DOHH2 (cell line): ENCODE measurements around the gene SIK2.

Experiments used
- H3F3A ChIP-seq: fragments of 200-600 bp; sonication (generic), shearing (Covaris generic); 2 replicates; pipeline ENCODE4 v1.6.0; 2016; ENCODE audit warnings: antibody characterized with exemption, mild to moderate bottlenecking; ENCODE audit not compliant: control insufficient read depth, insufficient read depth
- H3K27ac ChIP-seq: fragments of 200-600 bp; sonication (generic); 2 replicates; pipeline ENCODE4 v1.5.1; 2014; ENCODE audit warnings: low read depth, mild to moderate bottlenecking, low read length, moderate library complexity
- H3K27me3 ChIP-seq: fragments of 200-600 bp; sonication (generic); 2 replicates; pipeline ENCODE4 v1.6.1; 2014; ENCODE audit warnings: mild to moderate bottlenecking, low read length, mixed read lengths; ENCODE audit not compliant: control insufficient read depth
- H3K36me3 ChIP-seq: fragments of 200-600 bp; sonication (generic); 2 replicates; pipeline ENCODE4 v1.6.1; 2014; ENCODE audit warnings: mild to moderate bottlenecking, low read length, moderate library complexity, mixed read lengths; ENCODE audit not compliant: control insufficient read depth
- H3K4me1 ChIP-seq: fragments of 200-600 bp; sonication (generic); 2 replicates; pipeline ENCODE4 v1.6.1; 2014; ENCODE audit warnings: mild to moderate bottlenecking, low read length, mixed read lengths; ENCODE audit not compliant: control insufficient read depth
- H3K4me2 ChIP-seq: fragments of 200-600 bp; sonication (generic); 2 replicates; pipeline ENCODE4 v1.6.0; 2014; ENCODE audit warnings: mild to moderate bottlenecking, low read length, moderate library complexity
- H3K4me3 ChIP-seq: fragments of 200-600 bp; sonication (generic); 2 replicates; pipeline ENCODE4 v1.5.1; 2014; ENCODE audit warnings: mild to moderate bottlenecking, low read length, mixed read lengths
- H3K79me2 ChIP-seq: fragments of 200-600 bp; sonication (generic); 2 replicates; pipeline ENCODE4 v1.6.1; 2014; ENCODE audit warnings: mild to moderate bottlenecking, low read length, mixed read lengths; ENCODE audit not compliant: control insufficient read depth
- H3K9me2 ChIP-seq: fragments of 200-600 bp; sonication (generic); replicated peaks from 2 replicates; pipeline ENCODE4 v1.6.1; 2014; ENCODE audit warnings: mild to moderate bottlenecking, low read length, mixed read lengths; ENCODE audit not compliant: control insufficient read depth
- H3K9me3 ChIP-seq: fragments of 200-600 bp; sonication (generic); 2 replicates; pipeline ENCODE4 v1.6.1; 2014; ENCODE audit warnings: antibody characterized with exemption, low read length, mixed read lengths; ENCODE audit not compliant: control insufficient read depth, insufficient read depth
- H4K20me1 ChIP-seq: fragments of 200-600 bp; sonication (generic); 2 replicates; pipeline ENCODE4 v1.6.0; 2014; ENCODE audit warnings: low read depth, mild to moderate bottlenecking, antibody characterized with exemption, low read length, moderate library complexity; ENCODE audit not compliant: control insufficient read depth, insufficient read depth
- EZH2phosphoT487 ChIP-seq: fragments of 200-600 bp; sonication (generic); IDR thresholded peaks from 2 replicates; pipeline ENCODE4 v1.6.1; 2017; ENCODE audit warnings: borderline replicate concordance, mild to moderate bottlenecking, antibody characterized with exemption, low read length, moderate library complexity, mixed read lengths
- TF ChIP-seq, protein P1 (sequence below): fragments of 200-600 bp; sonication (generic); IDR thresholded peaks from one replicate; pipeline ENCODE4 v1.5.1; 2014; ENCODE audit warnings: antibody characterized with exemption, mild to moderate bottlenecking, low read depth, low read length; ENCODE audit not compliant: poor library complexity, severe bottlenecking

SIK2 gene

DNA sequence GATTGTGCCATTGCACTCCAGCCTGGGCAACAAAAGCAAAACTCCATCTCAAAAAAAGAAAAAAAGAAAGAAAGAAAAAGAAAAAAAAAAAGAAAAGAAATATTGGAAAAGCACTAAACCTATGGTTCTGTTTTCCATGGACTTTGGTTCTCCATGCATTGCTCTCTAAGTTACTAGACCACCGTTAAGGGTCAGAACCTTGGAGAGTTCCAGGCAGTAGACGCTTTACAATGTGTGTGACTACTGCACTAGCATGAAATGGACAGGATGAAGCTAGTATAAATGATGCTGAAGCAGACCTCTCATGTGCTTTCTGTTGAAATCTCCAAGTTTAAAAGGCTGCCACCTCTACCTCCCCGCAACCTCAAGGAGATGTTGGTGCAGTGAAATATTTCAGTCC is 63.5 kb downstream of the SIK2 start:
- Histone ChIP-seq H3K4me2 (no peak overlapping the region), H4K20me1 (no peaks in the 10 kb centered on the region), H3K36me3 (no peaks in the 10 kb centered on the region; the same call in 1 of the 2 replicates), H3K79me2 (no peaks in the 10 kb centered on the region), H3K27ac (no peak overlapping the region), H3K27me3 (no peaks in the 10 kb centered on the region), H3K4me1 (no peaks in the 10 kb centered on the region), H3K4me3 (no peak overlapping the region), H3K9me3 (no peaks in the 10 kb centered on the region), H3K9me2 (no peaks in the 10 kb centered on the region), H3F3A (no peaks in the 10 kb centered on the region)
- TF ChIP-seq, protein P1, sequence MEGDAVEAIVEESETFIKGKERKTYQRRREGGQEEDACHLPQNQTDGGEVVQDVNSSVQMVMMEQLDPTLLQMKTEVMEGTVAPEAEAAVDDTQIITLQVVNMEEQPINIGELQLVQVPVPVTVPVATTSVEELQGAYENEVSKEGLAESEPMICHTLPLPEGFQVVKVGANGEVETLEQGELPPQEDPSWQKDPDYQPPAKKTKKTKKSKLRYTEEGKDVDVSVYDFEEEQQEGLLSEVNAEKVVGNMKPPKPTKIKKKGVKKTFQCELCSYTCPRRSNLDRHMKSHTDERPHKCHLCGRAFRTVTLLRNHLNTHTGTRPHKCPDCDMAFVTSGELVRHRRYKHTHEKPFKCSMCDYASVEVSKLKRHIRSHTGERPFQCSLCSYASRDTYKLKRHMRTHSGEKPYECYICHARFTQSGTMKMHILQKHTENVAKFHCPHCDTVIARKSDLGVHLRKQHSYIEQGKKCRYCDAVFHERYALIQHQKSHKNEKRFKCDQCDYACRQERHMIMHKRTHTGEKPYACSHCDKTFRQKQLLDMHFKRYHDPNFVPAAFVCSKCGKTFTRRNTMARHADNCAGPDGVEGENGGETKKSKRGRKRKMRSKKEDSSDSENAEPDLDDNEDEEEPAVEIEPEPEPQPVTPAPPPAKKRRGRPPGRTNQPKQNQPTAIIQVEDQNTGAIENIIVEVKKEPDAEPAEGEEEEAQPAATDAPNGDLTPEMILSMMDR = no peak
- TF ChIP-seq EZH2phosphoT487 = no peak

DNA sequence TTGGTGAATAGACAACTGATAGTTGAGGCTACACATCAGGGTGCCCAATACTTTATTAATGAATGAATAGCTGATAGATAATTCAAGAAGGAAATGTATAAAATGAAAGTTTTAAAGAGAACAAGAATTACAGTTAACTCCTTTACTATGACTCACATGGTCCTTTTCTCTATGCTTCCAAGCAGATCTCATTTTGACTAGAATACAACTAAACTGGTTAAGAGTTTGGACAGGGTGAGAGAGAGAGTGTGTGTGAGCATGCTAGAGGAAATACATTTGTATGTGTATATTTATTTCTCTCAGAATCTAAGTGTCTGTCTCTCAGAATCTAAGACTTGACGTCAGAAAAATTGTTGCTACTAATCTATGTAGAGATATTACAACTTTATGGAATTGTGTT is 66.7 kb downstream of the SIK2 start:
- Histone ChIP-seq H3K27me3 (no peaks in the 10 kb centered on the region), H4K20me1 (no peaks in the 10 kb centered on the region), H3K9me3 (no peaks in the 10 kb centered on the region), H3K4me3 (no peak overlapping the region), H3F3A (no peaks in the 10 kb centered on the region), H3K9me2 (no peaks in the 10 kb centered on the region), H3K79me2 (no peaks in the 10 kb centered on the region), H3K36me3 (peaks cover 13% of the 10 kb centered on the region; the same call in 1 of the 2 replicates), H3K27ac (no peak overlapping the region), H3K4me2 (no peak overlapping the region), H3K4me1 (no peaks in the 10 kb centered on the region)
- no peak for TF ChIP-seq EZH2phosphoT487
- TF ChIP-seq, protein P1 = no peak

DNA sequence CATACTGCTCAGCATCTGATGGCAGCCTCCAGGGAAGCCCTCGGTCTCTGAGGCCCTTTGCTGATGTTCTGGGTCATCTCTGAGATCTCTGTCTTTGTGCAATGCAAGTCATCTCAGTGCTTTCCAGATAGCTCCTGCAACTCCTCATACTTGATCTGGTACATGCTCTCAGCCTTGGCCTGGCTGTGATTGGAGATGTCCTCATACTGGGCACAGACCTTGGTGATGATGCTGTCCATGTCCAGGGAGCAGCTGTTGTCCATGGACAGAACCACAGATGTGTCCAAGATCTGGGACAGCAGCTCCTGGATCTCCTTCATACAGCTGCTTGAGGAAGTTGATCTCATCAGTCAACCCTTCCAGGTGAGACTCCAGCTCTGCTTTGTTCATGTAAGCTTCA is 69.1 kb downstream of the SIK2 start:
- Histone ChIP-seq H4K20me1 (no peaks in the 10 kb centered on the region; the same call in 1 of the 2 replicates), H3K9me2 (no peaks in the 10 kb centered on the region), H3K27ac (no peak overlapping the region)

More for the DNA sequence above, 69.1 kb downstream of the SIK2 start:
- H3K4me3 ChIP-seq = no peak overlapping the region
- no peaks in the 10 kb centered on the region for H3K9me3 ChIP-seq
- H3F3A ChIP-seq = no peaks in the 10 kb centered on the region
- H3K36me3 ChIP-seq = peaks cover 18% of the 10 kb centered on the region; the same call in 1 of the 2 replicates
- peaks cover 4% of the 10 kb centered on the region for H3K4me1 ChIP-seq
- no peaks in the 10 kb centered on the region for H3K79me2 ChIP-seq
- no peak for TF ChIP-seq EZH2phosphoT487
- TF ChIP-seq, protein P1 = no peak
- no peak overlapping the region for H3K4me2 ChIP-seq
- H3K27me3 ChIP-seq = no peaks in the 10 kb centered on the region
